Panc1 (cell line): ENCODE results near the gene INTS1. TPM values are rescaled to one million over a fixed set of nuclear protein-coding genes. Genes with fewer than 3 reads are reported as not detected.

Experiments used
- ATAC-seq: fragments of 200-7000 bp; cut with Tn5 transposase; 2 replicates; pipeline ENCODE4 v1.9.1; 2020; ENCODE audit warnings: mild to moderate bottlenecking, moderate library complexity
- BruUV-seq: library from RNA; stranded (reverse); fragments of 400-500 nt; replicated peaks from 2 replicates; lab custom pipeline; 2021; lab: Mats Ljungman, UMichigan
- CTCF ChIA-PET: fragments of 300-600 bp; sonication (Branson Sonifier 250); formaldehyde crosslinking; loops from one replicate; lab custom pipeline; 2022; ENCODE audit warnings: antibody characterized with exemption; lab: Charles Lee
- POLR2A ChIA-PET: fragments of 300-600 bp; sonication (Branson Sonifier 250); formaldehyde crosslinking; loops from one replicate; lab custom pipeline; 2022; ENCODE audit warnings: antibody characterized with exemption; lab: Charles Lee
- DNase-seq: peaks from one replicate; pipeline ENCODE4 v3.0.0-alpha.2; 2010; ENCODE audit warnings: low read depth, low spot score
- H3K27ac ChIP-seq: 2 replicates; pipeline ENCODE4 v1.5.1; 2011; ENCODE audit warnings: mild to moderate bottlenecking, low read length, inconsistent platforms
- H3K27me3 ChIP-seq: fragments of 200-500 bp; sonication (Bioruptor generic); 2 replicates; pipeline ENCODE4 v1.6.0; 2014; ENCODE audit warnings: low read length, inconsistent platforms; ENCODE audit not compliant: control insufficient read depth, insufficient read depth
- H3K36me3 ChIP-seq: fragments of 200-500 bp; sonication (Bioruptor generic); 2 replicates; pipeline ENCODE4 v1.5.1; 2014; ENCODE audit warnings: inconsistent platforms, mild to moderate bottlenecking, low read length, moderate library complexity; ENCODE audit not compliant: control insufficient read depth, insufficient read depth
- H3K4me1 ChIP-seq: 2 replicates; pipeline ENCODE4 v1.5.1; 2011; ENCODE audit warnings: inconsistent platforms, mild to moderate bottlenecking, low read length, moderate library complexity; ENCODE audit not compliant: control insufficient read depth, insufficient read depth
- H3K4me3 ChIP-seq, 2 experiments: 2 replicates each; pipeline ENCODE4 v1.5.1; 2011 to 2012; ENCODE audit warnings: low read depth in 2 of 2, low read length in 2 of 2, mild to moderate bottlenecking in 2 of 2, inconsistent platforms in 1 of 2, moderate library complexity in 1 of 2
- H3K9me3 ChIP-seq: fragments of 200-500 bp; sonication (Bioruptor generic); 2 replicates; pipeline ENCODE4 v1.5.1; 2014; ENCODE audit warnings: low read depth, mild to moderate bottlenecking, inconsistent platforms, low read length, moderate library complexity; ENCODE audit not compliant: control insufficient read depth, insufficient read depth
- POLR2AphosphoS5 ChIP-seq: IDR thresholded peaks from 2 replicates; pipeline ENCODE4 v1.6.1; 2012; ENCODE audit warnings: mild to moderate bottlenecking, low read depth, low read length, moderate library complexity
- SIN3A ChIP-seq: IDR thresholded peaks from 2 replicates; pipeline ENCODE4 v1.6.1; 2012; ENCODE audit warnings: low read depth, mild to moderate bottlenecking, low read length, moderate library complexity, borderline replicate concordance; ENCODE audit not compliant: insufficient read depth
- TCF7L2 ChIP-seq: IDR thresholded peaks from 2 replicates; pipeline ENCODE4 v1.6.1; 2011; ENCODE audit warnings: mild to moderate bottlenecking, low read depth, low read length, inconsistent platforms
- in situ Hi-C: cut with HindIII; loops from 2 replicates; pipeline ENCODE4 v1.10.0; 2016; ENCODE audit warnings: low sequenced_read_pairs, low pct_unique_long_range_greater_than_20kb
- intact Hi-C: fragments of 100-400 bp; cut with micrococcal nuclease; formaldehyde crosslinking; loops from one replicate; pipeline ENCODE4 v1.10.0; 2022; ENCODE audit not compliant: unreplicated experiment
- total RNA-seq: library from RNA; stranded (reverse); gene quantifications from one replicate; pipeline ENCODE4 v1.2.1, GENCODE V29; 2021; ENCODE audit not compliant: unreplicated experiment
- TF ChIP-seq, protein P1 (sequence below), 2 experiments: IDR thresholded peaks; 2 replicates each; pipeline ENCODE4 v1.6.1; 2011 to 2012; ENCODE audit warnings: low read depth in 2 of 2, control low read depth in 1 of 2, low read length in 1 of 2, mild to moderate bottlenecking in 1 of 2, moderate library complexity in 1 of 2; ENCODE audit not compliant: insufficient read depth in 1 of 2
- TF ChIP-seq, protein P2 (sequence below): fragments of 450-650 bp; IDR thresholded peaks from 2 replicates; pipeline ENCODE4 v1.5.1; 2017; ENCODE audit warnings: mild to moderate bottlenecking

The INTS1 gene
- total RNA-seq, 1 experiment from 2014 or later, result 173 TPM

DNA sequence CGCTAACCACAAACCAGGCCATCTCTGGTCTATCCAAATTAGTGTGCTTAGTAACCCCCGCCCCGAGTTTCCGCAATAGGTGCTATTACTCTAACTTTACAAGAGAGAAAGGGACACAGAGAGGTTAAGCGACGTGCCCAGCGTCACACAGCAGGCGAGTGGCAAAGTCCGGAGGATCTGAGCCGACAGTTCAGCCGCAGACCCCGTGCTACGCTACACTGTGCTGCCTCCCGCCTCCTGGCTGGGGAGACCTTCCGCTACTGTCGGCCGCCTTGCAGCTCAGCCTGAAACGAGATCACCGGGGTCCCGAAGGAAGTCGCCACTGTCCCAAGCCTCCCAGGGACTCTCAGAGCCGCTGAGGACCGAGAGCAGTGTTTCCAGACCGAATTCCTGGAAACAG is 799 bp downstream of the INTS1 start:
- intact Hi-C loops, result no loop called here
- ATAC-seq (no peak), DNase-seq (no peak)
- in situ Hi-C loops, result no loop called here
- Histone ChIP-seq H3K36me3 (peaks cover 13% of the 10 kb centered on the region; the same call in 1 of the 2 replicates), H3K9me3 (no peaks in the 10 kb centered on the region), H3K4me3 (peak overlapping the region; percentile 85 to 99), H3K4me1 (peaks cover 41% of the 10 kb centered on the region), H3K27me3 (no peaks in the 10 kb centered on the region), H3K27ac (peak overlapping the region; percentile 80)
- no TSS peak for BruUV-seq
- TF ChIP-seq SIN3A, result no peak
- TF ChIP-seq POLR2AphosphoS5, result no peak
- TF ChIP-seq, protein P1, sequence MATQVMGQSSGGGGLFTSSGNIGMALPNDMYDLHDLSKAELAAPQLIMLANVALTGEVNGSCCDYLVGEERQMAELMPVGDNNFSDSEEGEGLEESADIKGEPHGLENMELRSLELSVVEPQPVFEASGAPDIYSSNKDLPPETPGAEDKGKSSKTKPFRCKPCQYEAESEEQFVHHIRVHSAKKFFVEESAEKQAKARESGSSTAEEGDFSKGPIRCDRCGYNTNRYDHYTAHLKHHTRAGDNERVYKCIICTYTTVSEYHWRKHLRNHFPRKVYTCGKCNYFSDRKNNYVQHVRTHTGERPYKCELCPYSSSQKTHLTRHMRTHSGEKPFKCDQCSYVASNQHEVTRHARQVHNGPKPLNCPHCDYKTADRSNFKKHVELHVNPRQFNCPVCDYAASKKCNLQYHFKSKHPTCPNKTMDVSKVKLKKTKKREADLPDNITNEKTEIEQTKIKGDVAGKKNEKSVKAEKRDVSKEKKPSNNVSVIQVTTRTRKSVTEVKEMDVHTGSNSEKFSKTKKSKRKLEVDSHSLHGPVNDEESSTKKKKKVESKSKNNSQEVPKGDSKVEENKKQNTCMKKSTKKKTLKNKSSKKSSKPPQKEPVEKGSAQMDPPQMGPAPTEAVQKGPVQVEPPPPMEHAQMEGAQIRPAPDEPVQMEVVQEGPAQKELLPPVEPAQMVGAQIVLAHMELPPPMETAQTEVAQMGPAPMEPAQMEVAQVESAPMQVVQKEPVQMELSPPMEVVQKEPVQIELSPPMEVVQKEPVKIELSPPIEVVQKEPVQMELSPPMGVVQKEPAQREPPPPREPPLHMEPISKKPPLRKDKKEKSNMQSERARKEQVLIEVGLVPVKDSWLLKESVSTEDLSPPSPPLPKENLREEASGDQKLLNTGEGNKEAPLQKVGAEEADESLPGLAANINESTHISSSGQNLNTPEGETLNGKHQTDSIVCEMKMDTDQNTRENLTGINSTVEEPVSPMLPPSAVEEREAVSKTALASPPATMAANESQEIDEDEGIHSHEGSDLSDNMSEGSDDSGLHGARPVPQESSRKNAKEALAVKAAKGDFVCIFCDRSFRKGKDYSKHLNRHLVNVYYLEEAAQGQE (IDR thresholded peaks at IDR 0.05; ENCODE audit: insufficient read depth in 1 of 2, low read depth in 2 of 2, low read length in 1 of 2), result no peak
- TF ChIP-seq, protein P2, sequence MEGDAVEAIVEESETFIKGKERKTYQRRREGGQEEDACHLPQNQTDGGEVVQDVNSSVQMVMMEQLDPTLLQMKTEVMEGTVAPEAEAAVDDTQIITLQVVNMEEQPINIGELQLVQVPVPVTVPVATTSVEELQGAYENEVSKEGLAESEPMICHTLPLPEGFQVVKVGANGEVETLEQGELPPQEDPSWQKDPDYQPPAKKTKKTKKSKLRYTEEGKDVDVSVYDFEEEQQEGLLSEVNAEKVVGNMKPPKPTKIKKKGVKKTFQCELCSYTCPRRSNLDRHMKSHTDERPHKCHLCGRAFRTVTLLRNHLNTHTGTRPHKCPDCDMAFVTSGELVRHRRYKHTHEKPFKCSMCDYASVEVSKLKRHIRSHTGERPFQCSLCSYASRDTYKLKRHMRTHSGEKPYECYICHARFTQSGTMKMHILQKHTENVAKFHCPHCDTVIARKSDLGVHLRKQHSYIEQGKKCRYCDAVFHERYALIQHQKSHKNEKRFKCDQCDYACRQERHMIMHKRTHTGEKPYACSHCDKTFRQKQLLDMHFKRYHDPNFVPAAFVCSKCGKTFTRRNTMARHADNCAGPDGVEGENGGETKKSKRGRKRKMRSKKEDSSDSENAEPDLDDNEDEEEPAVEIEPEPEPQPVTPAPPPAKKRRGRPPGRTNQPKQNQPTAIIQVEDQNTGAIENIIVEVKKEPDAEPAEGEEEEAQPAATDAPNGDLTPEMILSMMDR, result no peak
- TF ChIP-seq TCF7L2, result no peak
- CTCF ChIA-PET, result interaction anchor here (0.7 kb wide), 1 partner anchor 33 kb away, joined by 5 read pairs; no protein-coding TSS in a partner anchor
- POLR2A ChIA-PET, result no interaction called here

DNA sequence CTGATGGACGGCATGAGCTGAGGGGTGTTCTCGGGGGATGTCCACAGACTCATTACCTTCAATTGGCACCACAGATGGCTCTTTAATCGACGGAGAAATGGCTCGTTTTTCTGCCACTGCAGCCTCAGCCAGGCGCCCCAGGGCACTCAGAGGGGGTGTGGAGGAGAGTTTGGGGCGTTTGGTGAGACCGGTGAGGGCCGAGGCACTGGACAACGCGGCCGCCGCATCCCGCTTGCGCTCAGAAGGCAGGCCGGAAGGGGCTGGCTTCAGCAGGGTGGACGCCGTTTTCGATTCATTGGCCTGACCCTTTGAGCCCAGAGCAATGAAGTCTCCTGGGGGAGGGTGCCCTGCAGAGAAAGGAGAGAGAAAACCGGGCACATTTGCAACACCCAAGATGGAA is 1.3 kb downstream of the INTS1 start:
- ChIA-PET POLR2A (no interaction called here), CTCF (interaction anchor here (0.7 kb wide), 1 partner anchor 33 kb away, joined by 5 read pairs; no protein-coding TSS in a partner anchor)
- DNase-seq, result no peak
- Histone ChIP-seq H3K4me1 (peaks cover 38% of the 10 kb centered on the region), H3K4me3 (peak overlapping the region; percentile 85 to 99), H3K27me3 (no peaks in the 10 kb centered on the region), H3K36me3 (peaks cover 13% of the 10 kb centered on the region; the same call in 1 of the 2 replicates), H3K27ac (peak overlapping the region; percentile 80), H3K9me3 (no peaks in the 10 kb centered on the region)
- TF ChIP-seq SIN3A (no peak), POLR2AphosphoS5 (no peak)
- TF ChIP-seq, protein P2, result no peak
- intact Hi-C loops (no loop called here), in situ Hi-C loops (no loop called here)
- no TSS peak for BruUV-seq
- no peak for ATAC-seq
